ENCODE measurements around the gene MPG.

The MPG gene

DNA sequence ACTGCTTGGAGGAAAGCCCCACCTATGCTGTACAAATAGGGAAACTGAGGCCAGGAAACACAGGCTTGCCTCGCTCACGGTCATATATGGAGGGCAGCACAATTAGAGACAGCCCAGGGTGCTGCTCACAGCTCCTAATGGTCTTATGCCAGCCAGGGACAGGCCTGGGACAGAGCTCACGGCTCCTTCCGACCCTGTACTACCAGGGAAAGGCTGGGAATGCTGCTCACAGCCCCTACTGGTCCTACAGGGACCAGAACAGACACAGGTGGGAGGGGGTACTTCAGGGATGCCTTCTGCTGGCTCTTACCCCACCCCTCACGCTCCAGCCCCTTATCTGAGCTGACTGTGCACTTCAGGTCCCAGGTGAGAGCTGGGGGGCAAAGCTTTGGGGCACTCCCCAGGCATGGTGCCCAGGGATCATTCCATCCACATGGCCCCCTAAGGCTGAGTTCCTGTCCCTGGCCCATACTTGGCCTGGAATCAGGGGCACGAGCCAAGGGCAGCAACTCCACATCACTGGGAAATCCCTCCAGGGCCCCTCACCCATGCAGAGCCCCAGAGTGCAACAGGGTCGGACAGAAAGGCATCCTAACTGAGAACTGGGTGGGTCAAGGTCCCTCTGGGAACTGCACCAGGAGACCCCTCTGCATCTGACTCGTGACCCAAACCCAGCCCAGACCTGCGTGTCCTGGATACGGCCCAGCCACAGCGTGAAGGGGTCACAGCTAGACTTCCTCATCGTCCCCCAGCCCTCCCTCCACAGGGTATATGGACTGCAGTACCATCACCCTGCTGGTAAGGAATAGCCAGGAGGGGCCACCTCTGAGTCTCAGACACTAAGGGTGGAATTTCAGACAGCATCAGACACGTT is 11.5 kb upstream of the MPG start:
- no peak for DNase-seq

GRCh38 chr16:67183-67791 is 10.7 kb upstream of the MPG start:
- no peak for DNase-seq

GRCh38 chr16:67884-68789 is 9.9 kb upstream of the MPG start:
- no peak for DNase-seq

GRCh38 chr16:69181-69580 is 8.8 kb upstream of the MPG start:
- no peak for DNase-seq

- DNase-seq = no peak
Measured at GRCh38 chr16:71210-71539, 6.8 kb upstream of the MPG start.

GRCh38 chr16:71540-72401 is 6.3 kb upstream of the MPG start:
- no peak for DNase-seq

DNA sequence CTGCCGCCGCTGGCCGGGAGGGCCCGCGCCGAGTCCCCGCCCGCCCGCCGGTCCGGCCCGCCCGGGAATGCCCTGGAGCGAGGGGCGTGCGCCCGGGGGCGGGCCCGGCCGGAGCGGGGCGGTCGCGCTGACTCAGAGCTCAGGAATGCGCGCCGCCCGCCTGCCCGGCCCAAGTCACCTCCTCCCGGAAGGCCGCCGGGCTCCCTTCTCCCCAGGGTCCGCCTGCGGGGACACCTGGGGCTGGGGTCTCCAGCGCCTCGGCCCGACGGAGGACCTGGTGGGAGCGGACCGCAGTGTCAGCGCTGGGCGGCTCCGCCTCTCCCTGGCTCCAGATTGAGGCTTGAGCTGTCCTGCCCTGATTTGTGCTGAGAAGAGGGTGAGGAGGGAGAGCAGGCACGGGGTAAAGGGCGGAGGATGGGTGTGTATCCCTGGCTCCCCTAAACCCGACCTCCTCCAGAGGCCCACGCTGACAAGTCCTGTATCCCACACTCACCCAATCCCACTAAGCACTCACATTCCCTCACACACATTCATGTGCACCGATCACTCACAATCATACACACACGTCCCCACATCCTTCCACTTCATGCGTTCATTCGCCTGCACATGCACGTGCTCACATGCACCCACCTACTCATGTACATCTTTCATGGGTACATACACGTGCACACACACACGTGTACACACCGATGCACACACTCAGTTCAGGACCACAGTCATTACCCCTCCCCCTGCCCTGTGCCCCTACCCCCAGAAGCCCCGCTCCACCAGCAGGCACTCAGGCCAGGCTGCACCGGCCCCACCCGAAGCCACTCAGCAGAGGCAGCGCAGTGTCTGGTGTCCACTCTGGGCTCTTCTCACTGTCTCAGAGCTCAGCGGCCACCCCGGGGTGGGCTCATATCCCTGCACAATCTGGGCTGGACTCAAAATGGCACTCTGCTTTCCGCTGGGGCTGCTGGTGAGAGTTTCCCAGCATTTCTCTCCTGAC is 5.2 kb upstream of the MPG start, which contains the start of gene RHBDF1:
RHBDF1 (minus strand) TSS at position 71 of the 988 bp plus-strand sequence. CDS start 7,616 bp downstream, outside the sequence.
- no peak for DNase-seq

DNA sequence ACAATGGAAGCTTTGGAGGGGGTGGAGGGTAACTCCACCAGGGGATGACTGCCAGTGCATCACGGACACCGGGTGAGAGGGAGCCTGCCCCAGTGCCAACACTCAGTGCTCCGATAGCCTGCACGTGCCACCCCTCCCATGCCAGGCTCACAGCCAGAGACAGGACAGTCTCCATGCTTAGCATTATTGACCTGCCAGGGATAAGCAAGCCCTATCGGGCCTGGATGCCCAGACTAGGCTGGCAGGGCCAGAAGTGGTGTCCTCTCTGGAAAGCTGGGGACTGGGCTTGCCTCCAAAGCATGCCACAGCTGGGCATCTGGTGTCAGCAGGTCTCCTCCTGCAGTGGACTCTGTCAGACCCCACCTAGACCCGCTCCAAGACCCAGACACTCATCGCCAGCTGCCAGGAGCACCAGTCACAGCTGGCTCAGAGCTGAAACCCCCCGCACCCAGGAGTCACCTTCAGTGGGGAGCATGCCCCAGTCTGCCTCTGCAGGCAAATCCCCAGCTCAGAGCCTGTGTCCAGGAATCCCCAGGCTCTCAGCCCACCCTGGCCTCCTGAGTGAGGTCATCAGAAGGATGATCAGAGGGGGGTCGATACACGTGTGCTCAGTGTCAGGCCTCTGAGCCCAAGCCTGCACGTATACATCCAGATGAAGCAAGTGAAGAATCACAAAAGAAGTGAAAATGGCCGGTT is 3.8 kb upstream of the MPG start:
- DNase-seq = no peak

DNA sequence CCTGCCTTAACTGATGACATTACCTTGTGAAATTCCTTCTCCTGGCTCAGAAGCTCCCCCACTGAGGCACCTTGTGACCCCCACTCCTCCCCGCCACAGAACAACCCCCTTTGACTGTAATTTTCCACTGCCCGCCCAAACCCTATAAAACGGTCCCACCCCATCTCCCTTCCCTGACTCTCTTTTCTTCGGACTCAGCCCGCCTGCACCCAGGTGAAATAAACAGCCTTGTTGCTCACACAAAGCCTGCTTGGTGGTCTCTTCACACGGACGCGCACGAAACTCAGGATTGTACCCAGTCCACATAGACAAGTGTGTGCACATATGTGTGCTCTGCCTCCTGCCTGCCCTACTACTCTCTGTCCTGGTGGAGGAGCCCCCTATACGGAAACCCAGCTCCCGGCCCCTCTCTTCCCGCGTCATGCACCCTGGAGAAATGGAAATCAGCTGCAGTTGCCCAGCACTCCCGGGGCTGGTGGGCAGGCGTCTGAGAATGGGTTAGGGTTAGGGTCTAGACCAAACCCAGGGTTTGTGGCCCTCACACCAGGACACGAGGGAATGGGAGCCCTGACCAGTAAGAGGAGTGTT is 3.2 kb upstream of the MPG start:
- no peak for DNase-seq

DNA sequence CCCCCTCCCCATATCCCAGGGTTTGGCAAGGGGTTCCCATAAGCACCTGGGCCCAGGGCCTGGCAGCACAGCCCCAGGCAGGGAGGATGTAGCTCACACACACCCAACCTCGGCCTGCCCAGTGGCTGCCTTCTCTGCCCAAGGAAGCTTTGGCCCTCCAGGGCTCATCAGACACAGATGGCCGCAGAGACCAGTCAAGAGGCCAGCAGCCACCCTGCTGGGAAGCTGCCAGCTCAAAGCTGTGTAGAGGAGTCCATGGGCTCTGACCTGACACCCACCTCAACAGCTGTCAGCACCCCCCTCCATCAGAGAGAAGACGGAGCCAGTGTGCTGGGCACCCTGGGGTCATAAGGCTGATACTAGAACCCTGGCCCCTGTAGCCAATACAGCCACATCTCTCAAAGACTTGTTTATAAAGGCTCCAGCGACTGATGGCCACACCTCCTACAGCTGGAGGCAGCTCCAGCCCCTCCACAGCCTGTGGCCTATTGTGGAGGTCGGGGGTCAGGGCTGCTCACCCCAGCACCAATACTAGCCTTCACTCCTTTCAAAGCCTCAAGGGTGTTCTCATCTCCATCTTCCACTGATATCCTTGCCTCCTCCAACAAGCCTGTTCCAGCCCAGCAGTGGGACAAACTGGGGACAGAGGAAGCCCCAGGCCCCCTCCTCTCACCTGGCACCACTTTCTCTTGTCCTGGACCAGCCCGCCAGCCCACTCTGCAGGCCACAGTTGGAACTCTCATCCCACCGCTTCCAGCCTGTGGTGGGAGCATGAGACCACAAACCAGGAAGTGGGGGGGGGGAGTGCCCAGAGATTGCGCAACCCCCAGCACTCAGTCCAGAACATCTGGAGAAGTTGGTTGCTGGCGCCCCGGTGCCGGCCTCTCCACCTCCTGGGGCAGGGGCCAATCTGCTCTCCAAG is 2.2 kb upstream of the MPG start:
- DNase-seq = no peak

DNA sequence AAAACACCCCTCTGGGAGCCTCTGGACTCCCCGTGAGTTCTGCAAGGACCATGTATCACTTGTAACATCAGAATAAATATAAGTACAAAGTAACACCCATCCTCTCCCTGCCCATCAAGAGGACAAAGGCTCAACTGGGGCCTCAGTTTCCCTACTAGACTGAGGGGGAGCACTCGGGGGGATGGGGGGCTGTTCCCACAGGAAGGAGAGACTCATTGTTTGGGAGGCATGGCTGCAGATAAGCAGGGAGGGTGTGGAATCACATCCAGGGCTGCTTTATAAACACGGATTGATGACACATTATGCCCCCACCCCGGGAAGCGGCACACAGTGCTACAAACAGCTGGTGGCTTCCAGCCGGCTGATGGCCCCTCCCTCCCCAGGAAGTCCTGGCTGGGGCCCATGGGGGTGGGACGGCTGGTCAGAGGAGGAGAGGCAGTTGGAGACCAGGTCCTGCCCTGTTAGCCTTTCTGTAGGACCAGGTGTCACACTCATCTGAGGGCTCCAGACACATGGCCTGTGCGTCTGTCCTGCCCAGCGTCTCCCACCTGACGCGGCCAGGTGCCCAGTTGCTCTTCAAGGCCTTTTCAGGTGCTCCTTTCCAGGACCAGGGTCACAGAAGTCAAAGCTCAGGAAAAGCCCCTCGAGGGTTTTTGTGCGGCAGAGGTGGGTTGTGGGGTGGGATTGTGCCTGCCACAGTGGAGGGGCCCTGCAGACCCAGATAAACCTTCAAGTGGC is 1.3 kb upstream of the MPG start:
- no peak for DNase-seq

DNA sequence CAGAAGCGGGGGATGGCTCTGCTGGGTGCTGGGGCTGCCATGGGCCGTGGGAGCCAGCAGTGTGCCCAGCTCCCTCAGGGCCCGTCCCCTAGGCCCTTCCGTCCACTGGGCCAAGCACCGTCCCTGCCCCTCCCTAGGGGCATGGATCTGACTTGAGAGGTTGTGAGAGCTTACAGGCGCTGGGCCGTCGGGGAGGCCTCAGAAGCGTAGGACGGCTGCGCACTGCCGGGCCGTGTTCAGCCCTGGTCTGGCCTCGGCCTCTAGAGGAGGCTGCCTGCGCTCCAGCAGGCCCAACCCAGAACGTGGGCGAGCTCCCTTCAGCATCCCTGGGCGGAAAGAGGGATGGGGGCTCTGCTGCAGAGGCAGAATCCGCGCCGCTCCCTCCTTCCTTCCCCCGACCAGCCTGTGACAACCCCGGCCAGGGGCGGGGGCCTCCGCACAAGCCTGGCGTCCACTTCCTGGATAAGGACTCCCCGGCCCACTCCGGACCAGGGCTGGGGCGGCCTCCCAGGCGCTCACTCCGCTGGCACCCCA is 685 bp upstream of the MPG start:
- no peak for DNase-seq

DNA sequence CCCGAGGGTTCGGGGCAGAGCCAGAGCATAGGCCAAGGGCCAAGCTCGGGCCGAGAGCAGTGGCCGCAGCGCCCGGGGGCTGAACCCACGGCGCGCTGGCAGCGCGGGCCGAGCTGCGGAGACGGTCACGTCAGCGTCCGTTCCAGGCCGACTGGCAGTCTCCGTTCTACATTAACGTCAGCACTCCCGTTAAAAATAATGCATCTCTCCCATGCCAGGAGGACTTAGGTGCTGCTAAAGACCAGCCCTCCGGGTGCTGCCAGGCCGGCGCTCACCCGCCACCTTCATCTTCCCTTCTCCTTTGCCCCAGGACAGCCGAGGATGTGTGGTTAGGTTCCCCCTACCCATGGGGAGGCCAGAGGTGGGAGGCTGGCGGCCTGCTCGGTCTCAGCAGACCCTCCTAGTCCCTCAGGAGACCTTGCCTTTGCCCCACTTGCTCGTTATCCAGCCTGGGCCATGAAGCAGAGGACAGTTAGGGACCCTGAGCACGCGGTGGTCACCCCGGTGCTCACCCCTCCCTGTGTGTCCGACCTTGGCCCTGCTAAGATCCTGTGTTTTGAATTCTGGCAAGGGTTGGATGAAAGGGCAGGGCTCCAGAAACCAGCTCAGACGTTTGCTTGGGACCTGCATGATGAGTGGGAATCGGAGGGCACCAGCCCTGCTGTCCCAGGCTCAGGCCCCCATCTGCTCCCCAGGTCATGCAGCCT is 572 bp downstream of the MPG start:
- DNase-seq = no peak

- no peak for DNase-seq
Measured at GRCh38 chr16:79151-80054, 1.4 kb downstream of the MPG start.

- no peak for DNase-seq
Measured at GRCh38 chr16:83060-83603, 5.1 kb downstream of the MPG start.

Data from NCI-H187 treated with DMSO at 0.1 percent for 48 hours (cell line).